GM12872 (cell line): ENCODE results near the gene SRRT.

Experiments used
- CTCF ChIP-seq: IDR thresholded peaks from 3 replicates; pipeline ENCODE4 v1.5.1; 2011; ENCODE audit warnings: low read depth, mild to moderate bottlenecking, low read length, moderate library complexity; ENCODE audit not compliant: insufficient read depth

Gene SRRT

GRCh38 chr7:100891568-100892247 is 16.8 kb downstream of the SRRT start:
- TF ChIP-seq CTCF, result no peak

GRCh38 chr7:100892364-100893317 is 17.7 kb downstream of the SRRT start:
- no peak for TF ChIP-seq CTCF

- TF ChIP-seq CTCF, result no peak
These were observed 18.5 kb downstream of the SRRT start for GRCh38 chr7:100893318-100893895.

- no peak for TF ChIP-seq CTCF
These were observed 19.2 kb downstream of the SRRT start for GRCh38 chr7:100893910-100894721.

- TF ChIP-seq CTCF, result peak; percentile 75
These were observed 20.2 kb downstream of the SRRT start for GRCh38 chr7:100894860-100895700.

- TF ChIP-seq CTCF, result no peak
These were observed 20.7 kb downstream of the SRRT start, which contains the start of gene ACHE for GRCh38 chr7:100895701-100895955. TSS of gene ACHE (minus strand) at chr7:100895888. CDS start at chr7:100894232, 1,656 bp downstream.
